DMS 273 (cell line): Measurements from ENCODE around the gene NEIL3.

Experiments used
- DNase-seq: peaks from one replicate; lab custom pipeline; 2025; ENCODE audit not compliant: unreplicated experiment; lab: John Stamatoyannopoulos, UW

NEIL3 gene

DNA sequence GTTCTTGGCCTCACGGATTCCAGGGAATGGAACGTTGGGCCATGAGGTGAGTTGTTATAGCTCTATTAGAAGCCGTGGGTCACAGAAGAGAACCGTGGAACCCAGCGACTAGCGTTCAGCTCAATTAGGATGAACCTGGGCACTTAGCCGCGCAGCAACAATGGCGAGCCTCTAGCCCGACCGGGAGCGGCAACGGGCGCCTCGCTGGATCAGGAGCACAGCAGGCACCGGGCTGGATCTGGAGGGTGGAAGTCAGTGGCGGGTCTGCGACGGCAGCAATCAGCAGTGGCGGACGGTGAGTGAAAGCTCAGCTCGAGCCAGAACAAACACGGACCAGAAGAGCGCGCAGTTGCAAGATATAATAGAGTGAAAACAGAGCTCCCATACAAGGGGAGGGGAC, 98.3 kb downstream of the NEIL3 start:
- DNase-seq = no peak

DNA sequence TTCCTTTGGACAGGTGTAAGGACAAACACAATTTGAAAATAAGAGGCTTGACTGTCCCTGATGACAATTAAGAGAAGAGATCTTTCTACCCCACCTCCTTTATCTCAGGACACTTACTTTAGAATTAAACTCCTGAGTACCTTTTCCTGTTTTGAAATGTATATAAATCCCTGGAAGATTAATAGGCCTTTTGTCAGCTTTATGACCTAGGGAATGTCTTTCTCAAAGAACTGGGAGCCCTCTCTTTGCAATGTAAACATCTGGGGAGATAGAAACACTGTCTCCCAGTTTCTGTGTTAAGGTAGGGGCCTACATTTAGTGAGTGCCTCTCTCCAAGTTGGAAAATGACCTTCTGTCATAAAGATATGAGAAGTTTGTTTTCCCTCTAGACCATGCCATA, 100.9 kb downstream of the NEIL3 start:
- DNase-seq = no peak

DNA sequence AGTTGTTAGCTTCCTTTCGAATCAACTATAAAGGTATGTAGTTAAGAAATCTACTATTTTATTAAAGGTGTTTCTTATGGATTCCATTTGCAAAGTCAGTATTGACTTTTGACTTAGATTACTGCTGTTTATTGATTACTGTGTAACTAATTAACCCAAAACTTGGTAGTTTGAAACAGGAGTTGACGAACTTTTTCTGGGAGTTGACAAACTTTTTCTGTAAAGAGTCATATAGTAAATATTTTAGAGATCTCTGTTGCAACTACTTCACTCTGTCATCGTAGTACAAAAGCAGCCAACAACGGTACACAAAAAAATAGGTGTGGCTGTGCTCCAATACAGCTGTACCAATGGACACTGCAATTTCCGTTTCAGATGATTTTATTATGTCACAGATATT, 102.3 kb downstream of the NEIL3 start:
- no peak for DNase-seq
